ENCODE results near the gene DAB1.

Gene DAB1

DNA sequence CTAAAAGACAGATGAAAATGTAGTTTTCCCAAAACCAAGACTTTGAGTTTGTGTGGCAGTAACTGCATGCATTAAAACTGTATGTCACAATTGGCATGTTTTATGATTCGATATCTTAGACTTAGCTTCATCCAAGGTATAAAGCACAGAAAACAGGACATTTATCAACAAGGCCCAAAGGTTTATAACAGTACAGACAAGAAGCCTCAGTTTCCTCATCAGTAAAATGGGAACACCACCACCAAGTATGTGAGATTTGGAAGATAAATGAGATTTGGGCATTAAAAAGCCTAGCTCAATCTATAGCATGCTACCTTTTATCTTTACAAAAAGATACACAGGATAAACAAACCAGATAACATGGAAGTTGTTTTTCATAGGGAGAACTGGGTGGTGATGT lies 128.5 kb downstream of the DAB1 start:
- TF ChIP-seq, protein P1, sequence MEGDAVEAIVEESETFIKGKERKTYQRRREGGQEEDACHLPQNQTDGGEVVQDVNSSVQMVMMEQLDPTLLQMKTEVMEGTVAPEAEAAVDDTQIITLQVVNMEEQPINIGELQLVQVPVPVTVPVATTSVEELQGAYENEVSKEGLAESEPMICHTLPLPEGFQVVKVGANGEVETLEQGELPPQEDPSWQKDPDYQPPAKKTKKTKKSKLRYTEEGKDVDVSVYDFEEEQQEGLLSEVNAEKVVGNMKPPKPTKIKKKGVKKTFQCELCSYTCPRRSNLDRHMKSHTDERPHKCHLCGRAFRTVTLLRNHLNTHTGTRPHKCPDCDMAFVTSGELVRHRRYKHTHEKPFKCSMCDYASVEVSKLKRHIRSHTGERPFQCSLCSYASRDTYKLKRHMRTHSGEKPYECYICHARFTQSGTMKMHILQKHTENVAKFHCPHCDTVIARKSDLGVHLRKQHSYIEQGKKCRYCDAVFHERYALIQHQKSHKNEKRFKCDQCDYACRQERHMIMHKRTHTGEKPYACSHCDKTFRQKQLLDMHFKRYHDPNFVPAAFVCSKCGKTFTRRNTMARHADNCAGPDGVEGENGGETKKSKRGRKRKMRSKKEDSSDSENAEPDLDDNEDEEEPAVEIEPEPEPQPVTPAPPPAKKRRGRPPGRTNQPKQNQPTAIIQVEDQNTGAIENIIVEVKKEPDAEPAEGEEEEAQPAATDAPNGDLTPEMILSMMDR (conservative IDR thresholded peaks at IDR 0.05), result no peak
- H3K27ac ChIP-seq, result no peak overlapping the region

DNA sequence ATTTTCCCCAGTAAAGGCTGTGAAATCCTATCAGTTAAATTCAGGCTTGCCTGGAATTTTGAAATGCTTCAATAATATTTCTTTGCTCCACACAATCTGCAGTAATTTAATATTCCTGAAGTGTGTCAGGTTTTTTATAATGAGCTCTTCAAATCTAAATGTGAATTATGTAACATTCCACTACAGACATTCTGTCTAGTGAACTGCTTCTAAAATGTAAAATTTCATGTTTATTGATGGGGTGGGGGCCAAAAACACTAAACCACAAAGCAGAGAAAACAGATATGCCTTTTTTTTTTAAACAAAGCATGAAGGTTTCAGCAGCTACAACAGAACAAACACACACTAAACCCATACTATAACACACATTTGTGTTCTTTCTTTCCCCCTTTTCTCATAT lies 129.7 kb downstream of the DAB1 start:
- H3K27ac ChIP-seq, result no peak overlapping the region
- TF ChIP-seq, protein P1 (conservative IDR thresholded peaks at IDR 0.05), result no peak

DNA sequence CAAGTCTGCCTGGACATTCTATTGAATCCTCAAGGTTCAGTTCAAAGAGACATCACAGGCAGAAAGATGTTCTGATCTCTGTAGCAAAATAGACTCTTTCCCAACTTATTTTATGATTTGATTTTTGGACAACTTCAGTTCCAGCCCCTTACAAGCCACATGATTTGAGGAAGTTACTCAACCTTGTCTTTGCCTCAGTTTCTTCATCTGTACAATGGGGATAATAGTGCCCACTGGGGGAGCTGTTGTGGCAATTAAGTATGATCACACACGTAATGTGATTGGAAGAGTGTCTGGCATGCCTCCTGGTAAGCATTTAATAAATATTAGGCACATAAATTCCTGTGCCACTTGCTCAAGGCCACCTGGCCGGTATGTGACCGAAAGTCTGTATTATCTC lies 130.6 kb downstream of the DAB1 start:
- H3K27ac ChIP-seq, result no peak overlapping the region
- TF ChIP-seq, protein P1 (conservative IDR thresholded peaks at IDR 0.05), result no peak

DNA sequence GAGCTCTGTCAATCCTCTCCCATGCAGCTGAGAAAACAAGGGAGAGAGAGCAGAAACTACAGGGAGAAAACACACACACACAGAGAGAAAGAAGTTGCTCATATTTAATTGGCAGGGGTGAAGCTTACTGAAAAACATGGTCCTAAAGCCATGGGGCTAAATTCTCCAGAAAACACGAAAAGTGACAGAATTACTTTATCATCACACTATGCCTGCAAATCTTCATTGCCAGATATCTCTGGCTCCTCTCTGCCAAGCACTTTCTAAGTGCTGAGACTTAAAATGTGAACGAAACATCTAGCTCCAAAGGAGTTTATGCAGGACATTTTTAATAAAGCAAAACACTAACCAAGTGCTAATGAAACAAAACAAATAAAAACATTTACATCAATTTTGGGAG lies 134.1 kb downstream of the DAB1 start:
- TF ChIP-seq, protein P1 (conservative IDR thresholded peaks at IDR 0.05), result no peak
- H3K27ac ChIP-seq, result no peak overlapping the region

DNA sequence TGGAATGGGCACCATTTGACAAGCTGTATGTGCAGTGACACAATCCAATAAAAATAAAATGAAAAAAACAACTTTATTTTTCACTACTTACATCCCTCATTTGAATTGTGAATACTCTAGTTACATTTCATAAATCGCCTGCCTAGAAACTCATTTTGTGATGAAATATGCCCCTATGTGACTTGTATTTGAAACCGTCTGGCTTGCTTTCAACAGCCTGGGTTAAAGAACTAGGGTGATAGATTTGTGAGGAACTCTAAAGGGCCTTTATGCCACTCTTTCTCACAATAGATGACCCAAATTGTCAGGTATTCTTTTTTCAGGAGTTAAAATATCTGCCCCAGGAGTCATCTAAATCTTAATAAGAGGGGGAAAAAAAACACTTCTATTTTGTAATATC lies 137.9 kb downstream of the DAB1 start:
- TF ChIP-seq, protein P1 (conservative IDR thresholded peaks at IDR 0.05), result no peak
- no peak overlapping the region for H3K27ac ChIP-seq

DNA sequence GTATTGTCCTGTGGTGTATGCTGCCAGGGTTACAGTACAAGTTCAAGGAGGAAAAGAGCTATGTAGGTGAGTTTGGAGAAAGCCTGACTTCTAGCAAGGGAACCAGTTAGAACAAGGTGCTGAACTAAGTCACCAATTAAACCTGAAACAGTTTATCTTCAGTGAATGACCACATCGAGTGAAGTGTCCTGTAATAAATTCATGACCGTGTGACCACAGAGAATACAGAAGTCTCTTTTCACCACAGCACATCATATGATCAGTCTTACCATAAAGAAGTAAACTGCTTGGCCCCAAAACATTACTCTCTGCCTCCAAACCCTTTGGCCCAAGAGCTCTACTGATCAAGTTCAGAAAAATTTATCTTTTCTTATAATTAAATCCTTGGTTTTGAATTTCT lies 141.4 kb downstream of the DAB1 start:
- TF ChIP-seq, protein P1 (conservative IDR thresholded peaks at IDR 0.05), result no peak
- no peak overlapping the region for H3K27ac ChIP-seq

DNA sequence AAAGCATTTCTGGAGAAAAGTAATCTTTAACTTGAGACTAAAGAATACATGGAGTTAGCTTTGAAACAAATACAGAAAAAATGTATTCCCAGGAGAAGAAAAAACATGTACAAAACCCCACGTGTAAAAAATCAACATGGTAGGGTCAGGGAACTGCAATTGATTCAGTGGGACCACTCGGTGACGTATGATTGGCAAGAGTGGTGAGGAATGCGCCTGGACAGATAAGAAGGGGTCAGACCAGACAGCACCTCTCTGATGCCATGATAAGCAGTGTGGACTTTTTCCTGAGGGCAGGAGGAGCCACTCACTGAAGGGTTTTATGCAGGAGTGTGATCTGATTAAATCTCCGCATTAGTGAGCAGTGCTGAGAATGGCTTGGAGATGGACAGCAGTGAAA lies 142.5 kb downstream of the DAB1 start:
- TF ChIP-seq, protein P1 (conservative IDR thresholded peaks at IDR 0.05), result no peak
- no peak overlapping the region for H3K27ac ChIP-seq

All from VCaP (cell line).